Measurements from ENCODE around the gene EFNA5.

DNA sequence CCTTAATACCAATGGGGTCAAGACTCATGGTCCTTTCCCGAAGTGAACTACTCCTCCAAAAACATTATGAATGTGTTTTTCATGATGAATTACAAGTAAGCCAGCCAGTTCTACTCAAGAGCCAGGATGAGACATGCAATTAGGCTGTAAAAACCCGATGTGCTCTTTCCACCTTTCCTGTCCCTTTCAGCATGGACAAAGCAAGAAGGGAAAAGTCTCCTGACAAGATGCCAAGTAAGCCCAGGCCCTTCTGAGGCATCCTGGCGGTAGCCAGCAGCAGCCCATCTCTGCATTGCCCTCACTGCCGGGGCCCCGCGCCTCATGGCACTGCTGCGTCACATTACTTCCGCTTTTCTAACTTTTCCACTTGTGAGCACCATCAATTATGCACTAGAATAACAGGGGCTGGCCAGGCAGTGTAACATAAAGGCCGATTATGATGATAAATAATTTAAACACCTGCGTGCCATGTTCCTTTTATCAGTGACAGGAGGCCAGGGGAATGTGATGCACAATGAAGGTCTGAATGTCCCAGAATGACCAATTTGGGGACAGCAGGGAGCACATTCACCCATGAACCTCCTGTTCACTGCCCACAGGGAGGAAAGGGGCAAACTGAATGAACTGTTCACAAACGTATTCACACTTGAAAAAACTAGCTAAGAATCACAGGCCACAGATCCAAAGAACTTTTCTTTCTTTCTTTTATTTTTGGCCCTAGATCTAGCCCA, 37.4 kb downstream of the EFNA5 start:
- TF ChIP-seq POLR2A (IDR thresholded peaks at IDR 0.05; ENCODE audit: low read depth, low read length), result no peak
- no peak for TF ChIP-seq POLR2AphosphoS5 (IDR thresholded peaks at IDR 0.05; ENCODE audit: low read depth, low read length)
- TF ChIP-seq SPI1 (IDR thresholded peaks at IDR 0.05; ENCODE audit: low read depth, low read length), result no peak
